MCF 10A (cell line): ENCODE measurements around the gene NCEH1. TPM values are rescaled to one million over a fixed set of nuclear protein-coding genes. Genes with fewer than 3 reads are reported as not detected.

Experiments used
- BruUV-seq: library from RNA; stranded (reverse); fragments of 400-500 nt; replicated peaks from 2 replicates; lab custom pipeline; 2021; lab: Mats Ljungman, UMichigan
- CTCF ChIA-PET: fragments of 300-600 bp; sonication (Branson Sonifier 250); formaldehyde crosslinking; extraction: SDS; loops from one replicate; lab custom pipeline; 2021; ENCODE audit warnings: antibody characterized with exemption, inconsistent platforms; lab: Yijun Ruan, JAX
- POLR2A ChIA-PET: fragments of 300-600, 350-650 bp; sonication (Branson Sonifier 250); formaldehyde crosslinking; extraction: SDS; loops from one replicate; lab custom pipeline; 2020; ENCODE audit warnings: antibody characterized with exemption, inconsistent platforms; lab: Yijun Ruan, JAX
- DNase-seq: peaks from one replicate; pipeline ENCODE4 v3.0.0-alpha.2; 2018; ENCODE audit not compliant: unreplicated experiment
- H3K27ac Mint-ChIP-seq: one replicate; pipeline ENCODE4 v1.8.0; 2022; ENCODE audit warnings: mild to moderate bottlenecking, low read depth, mixed read lengths; ENCODE audit not compliant: unreplicated experiment
- H3K27me3 Mint-ChIP-seq: one replicate; pipeline ENCODE4 v1.8.0; 2022; ENCODE audit warnings: mixed read lengths; ENCODE audit not compliant: insufficient read depth, unreplicated experiment
- H3K36me3 Mint-ChIP-seq: one replicate; pipeline ENCODE4 v1.8.0; 2022; ENCODE audit warnings: mild to moderate bottlenecking, moderate library complexity, mixed read lengths; ENCODE audit not compliant: insufficient read depth, unreplicated experiment
- H3K4me1 Mint-ChIP-seq: one replicate; pipeline ENCODE4 v1.8.0; 2022; ENCODE audit warnings: mixed read lengths; ENCODE audit not compliant: insufficient read depth, unreplicated experiment
- H3K4me3 Mint-ChIP-seq: one replicate; pipeline ENCODE4 v1.8.0; 2022; ENCODE audit warnings: mild to moderate bottlenecking, moderate library complexity, mixed read lengths; ENCODE audit not compliant: unreplicated experiment
- H3K9me3 Mint-ChIP-seq: one replicate; pipeline ENCODE4 v1.8.0; 2022; ENCODE audit warnings: mixed read lengths; ENCODE audit not compliant: unreplicated experiment
- intact Hi-C: fragments of 100-400 bp; cut with micrococcal nuclease; formaldehyde crosslinking; loops from 2 replicates; pipeline ENCODE4 v1.14.1; 2022
- total RNA-seq: library from RNA; stranded (reverse); gene quantifications from 2 replicates; pipeline ENCODE4 v1.2.3, GENCODE V29; 2022
- TF ChIP-seq, protein P1 (sequence below): fragments of 200-600 bp; IDR thresholded peaks from one replicate; pipeline ENCODE4 v1.8.0; 2022; ENCODE audit warnings: antibody characterized with exemption, mild to moderate bottlenecking; ENCODE audit not compliant: unreplicated experiment

NCEH1 gene
- total RNA-seq, 1 experiment from 2014 or later: 28.8 TPM

DNA sequence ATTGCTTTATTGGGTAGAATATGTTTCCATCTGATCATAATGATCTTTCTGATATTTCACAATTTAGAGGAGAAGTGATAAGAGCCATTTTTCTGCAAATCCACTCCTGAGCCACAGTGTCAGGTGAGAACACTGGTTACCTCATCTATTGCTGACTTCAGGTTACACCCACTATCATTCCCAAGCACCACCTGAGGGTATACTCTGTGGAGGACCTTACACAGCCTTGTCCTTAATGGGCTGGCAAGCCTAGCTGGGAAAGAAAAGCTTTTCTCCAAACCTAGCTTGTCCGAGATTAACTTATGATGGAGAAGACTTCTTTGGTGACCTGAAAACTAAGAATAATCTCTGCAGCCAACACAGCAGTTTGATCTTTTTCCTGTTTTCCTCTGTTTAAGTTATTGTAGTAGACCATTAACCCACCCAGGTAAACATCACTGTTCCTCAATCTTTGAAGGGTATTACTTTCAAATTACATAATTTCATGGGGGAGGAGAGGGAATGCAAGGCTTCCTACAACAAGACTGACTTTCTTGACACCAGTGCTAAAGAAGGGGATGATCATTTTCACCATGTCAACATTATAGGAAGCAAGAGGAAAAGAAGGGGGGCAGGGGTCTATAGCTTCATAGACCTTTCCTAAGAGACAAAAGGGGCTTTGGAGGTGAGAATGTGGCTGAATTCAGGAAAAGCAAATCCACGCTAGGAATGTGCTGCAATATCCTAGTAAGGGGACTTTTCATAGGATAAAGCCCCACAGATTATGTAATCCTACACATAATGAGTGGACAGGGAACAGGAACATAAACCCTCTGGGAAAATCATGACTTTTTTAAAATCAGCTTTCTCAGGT, 1.7 kb downstream of the NCEH1 start:
- H3K27ac Mint-ChIP-seq: peak overlapping the region; percentile 84
- no peaks in the 10 kb centered on the region for H3K27me3 Mint-ChIP-seq
- peak; percentile 14 for DNase-seq
- no TSS peak for BruUV-seq
- intact Hi-C loops: no loop called here
- CTCF ChIA-PET: interaction anchor here (1.1 to 10.5 kb wide), 9 partner anchors 8 to 39 kb away, joined by 3 to 212 read pairs (median 14); no protein-coding TSS in a partner anchor
- peak overlapping the region; percentile 94 for H3K4me3 Mint-ChIP-seq
- POLR2A ChIA-PET: interaction anchor here (0.6 to 5.8 kb wide), 9 partner anchors 9 to 100 kb away, joined by 3 to 89 read pairs (median 14); partner anchors contain the start of gene ECT2
- H3K4me1 Mint-ChIP-seq: peaks cover 8% of the 10 kb centered on the region
- TF ChIP-seq, protein P1, sequence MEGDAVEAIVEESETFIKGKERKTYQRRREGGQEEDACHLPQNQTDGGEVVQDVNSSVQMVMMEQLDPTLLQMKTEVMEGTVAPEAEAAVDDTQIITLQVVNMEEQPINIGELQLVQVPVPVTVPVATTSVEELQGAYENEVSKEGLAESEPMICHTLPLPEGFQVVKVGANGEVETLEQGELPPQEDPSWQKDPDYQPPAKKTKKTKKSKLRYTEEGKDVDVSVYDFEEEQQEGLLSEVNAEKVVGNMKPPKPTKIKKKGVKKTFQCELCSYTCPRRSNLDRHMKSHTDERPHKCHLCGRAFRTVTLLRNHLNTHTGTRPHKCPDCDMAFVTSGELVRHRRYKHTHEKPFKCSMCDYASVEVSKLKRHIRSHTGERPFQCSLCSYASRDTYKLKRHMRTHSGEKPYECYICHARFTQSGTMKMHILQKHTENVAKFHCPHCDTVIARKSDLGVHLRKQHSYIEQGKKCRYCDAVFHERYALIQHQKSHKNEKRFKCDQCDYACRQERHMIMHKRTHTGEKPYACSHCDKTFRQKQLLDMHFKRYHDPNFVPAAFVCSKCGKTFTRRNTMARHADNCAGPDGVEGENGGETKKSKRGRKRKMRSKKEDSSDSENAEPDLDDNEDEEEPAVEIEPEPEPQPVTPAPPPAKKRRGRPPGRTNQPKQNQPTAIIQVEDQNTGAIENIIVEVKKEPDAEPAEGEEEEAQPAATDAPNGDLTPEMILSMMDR: no peak
- peaks cover 5% of the 10 kb centered on the region for H3K36me3 Mint-ChIP-seq
- no peaks in the 10 kb centered on the region for H3K9me3 Mint-ChIP-seq

DNA sequence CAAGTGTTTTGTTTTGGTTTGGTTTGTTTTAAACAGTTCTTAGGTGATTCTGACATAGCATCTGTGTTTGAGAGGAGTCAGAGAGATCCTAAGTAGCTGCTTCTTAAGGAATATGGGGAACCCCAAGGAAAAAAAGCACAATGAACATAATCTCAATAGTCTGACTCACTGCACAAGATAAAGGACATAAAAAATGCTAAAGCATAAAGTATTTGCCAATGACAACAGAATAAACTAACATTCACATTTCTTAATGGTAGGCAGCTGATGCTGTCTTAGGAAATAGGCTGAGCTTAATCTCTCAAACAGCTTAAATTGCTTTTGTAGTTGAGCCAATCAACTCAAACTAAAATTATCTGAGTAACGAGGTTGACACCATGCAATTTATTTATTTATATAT, 2.9 kb downstream of the NCEH1 start:
- peaks cover 8% of the 10 kb centered on the region for H3K4me1 Mint-ChIP-seq
- H3K27me3 Mint-ChIP-seq: no peaks in the 10 kb centered on the region
- peak overlapping the region; percentile 57 for H3K27ac Mint-ChIP-seq
- no peaks in the 10 kb centered on the region for H3K9me3 Mint-ChIP-seq
- no peak overlapping the region for H3K4me3 Mint-ChIP-seq
- peaks cover 5% of the 10 kb centered on the region for H3K36me3 Mint-ChIP-seq
- CTCF ChIA-PET: interaction anchor here (0.8 to 10.5 kb wide), 5 partner anchors 11 to 38 kb away, joined by 4 to 212 read pairs (median 39); no protein-coding TSS in a partner anchor
- BruUV-seq: no TSS peak
- POLR2A ChIA-PET: interaction anchor here (4.6 to 5.8 kb wide), 2 partner anchors 22 to 42 kb away, joined by 62 to 89 read pairs; partner anchors contain the start of gene ECT2
- peak; percentile 33 for DNase-seq
- TF ChIP-seq, protein P1: no peak
- intact Hi-C loops: no loop called here

DNA sequence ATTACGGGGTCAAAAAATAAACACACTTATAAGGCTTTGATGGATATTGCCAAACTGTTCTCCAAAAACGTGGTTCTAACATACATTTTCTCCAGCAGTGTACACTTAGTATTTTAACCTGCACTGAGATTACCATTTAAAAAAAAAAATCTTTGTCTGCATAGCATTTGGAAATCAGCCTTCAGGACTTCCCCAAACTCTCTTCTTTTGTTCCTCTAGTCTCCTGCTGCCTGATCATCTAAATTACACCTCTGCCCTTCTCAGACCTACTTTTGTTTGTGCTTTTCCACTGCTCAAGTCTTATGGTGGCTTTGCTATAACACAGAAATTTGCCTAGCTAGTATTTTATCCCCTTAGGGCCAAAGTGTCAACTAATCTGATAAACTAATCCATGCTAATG, 3.8 kb downstream of the NCEH1 start:
- ChIA-PET POLR2A (interaction anchor here (0.6 to 5.8 kb wide), 3 partner anchors 10 to 34 kb away, joined by 3 to 62 read pairs (median 4); no protein-coding TSS in a partner anchor), CTCF (interaction anchor here (0.6 to 5.7 kb wide), 4 partner anchors 21 to 43 kb away, joined by 3 to 45 read pairs (median 32); no protein-coding TSS in a partner anchor)
- Mint-ChIP-seq H3K27ac (no peak overlapping the region), H3K4me3 (no peak overlapping the region), H3K4me1 (peaks cover 9% of the 10 kb centered on the region), H3K27me3 (no peaks in the 10 kb centered on the region), H3K9me3 (no peaks in the 10 kb centered on the region), H3K36me3 (peaks cover 5% of the 10 kb centered on the region)
- TF ChIP-seq, protein P1: no peak
- intact Hi-C loops: no loop called here
- DNase-seq: no peak
- no TSS peak for BruUV-seq

DNA sequence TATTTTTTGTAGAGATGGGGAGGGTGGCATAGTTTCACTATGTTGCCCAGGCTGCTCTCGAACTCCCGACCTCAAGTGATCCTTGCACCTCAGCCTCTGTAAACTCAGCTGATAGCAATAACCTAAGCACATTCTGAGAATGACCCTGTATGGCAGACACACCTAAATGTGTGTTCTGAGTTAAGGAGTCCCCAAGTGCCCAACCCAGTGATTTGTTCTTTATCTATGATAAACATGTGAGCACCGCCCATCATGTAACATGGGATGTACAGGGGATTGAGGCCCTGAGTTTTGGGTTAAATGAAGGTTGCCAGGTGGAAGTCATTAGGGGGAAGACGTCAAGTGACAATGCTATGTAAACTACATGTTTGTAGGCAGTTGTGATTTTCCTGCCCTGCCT, 5.7 kb downstream of the NCEH1 start:
- ChIA-PET CTCF (interaction anchor here (1.5 to 4.3 kb wide), 2 partner anchors 32 to 45 kb away, joined by 5 to 26 read pairs; partner anchors contain the start of gene ECT2), POLR2A (no interaction called here)
- Mint-ChIP-seq H3K36me3 (peaks cover 12% of the 10 kb centered on the region), H3K27ac (no peak overlapping the region), H3K27me3 (no peaks in the 10 kb centered on the region), H3K4me3 (no peak overlapping the region), H3K9me3 (no peaks in the 10 kb centered on the region), H3K4me1 (peaks cover 13% of the 10 kb centered on the region)
- BruUV-seq: no TSS peak
- DNase-seq: no peak
- TF ChIP-seq, protein P1: no peak
- intact Hi-C loops: no loop called here
